Measurements from ENCODE around the gene ANKRD62.

The ANKRD62 gene

DNA sequence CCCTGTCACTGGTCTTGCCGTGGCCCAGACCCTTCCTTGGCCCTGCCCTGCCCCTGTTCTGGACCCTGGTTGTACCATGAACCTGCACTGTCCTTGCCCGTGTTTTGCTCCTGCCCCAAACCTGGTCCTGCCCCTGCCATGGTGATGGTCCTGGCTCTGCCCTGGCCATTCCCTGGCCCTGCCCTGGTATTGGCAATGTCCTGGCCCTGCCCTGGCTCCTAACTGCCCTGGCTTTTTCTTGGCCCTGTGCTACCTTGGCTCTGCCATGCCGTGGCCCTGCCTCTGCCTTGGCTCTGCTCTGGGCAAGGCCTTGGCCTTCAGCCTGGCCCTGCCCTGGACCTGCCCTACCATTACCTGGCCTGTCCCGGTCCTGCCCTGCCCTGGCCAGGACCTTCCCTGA is 5.5 kb upstream of the ANKRD62 start:
- Histone ChIP-seq H3K79me2 (ENCODE audit: insufficient read depth, low read length) (no peaks in the 10 kb centered on the region), H3K4me2 (ENCODE audit: low read depth, low read length, poor library complexity, severe bottlenecking) (no peak overlapping the region), H3K9me3 (ENCODE audit: insufficient read depth, low read length) (no peaks in the 10 kb centered on the region), H3K27me3 (ENCODE audit: low read length) (no peaks in the 10 kb centered on the region), H3K9ac (ENCODE audit: low read length) (no peak overlapping the region), H3K27ac (ENCODE audit: low read depth, low read length) (no peak overlapping the region), H3F3A (ENCODE audit: insufficient read depth) (no peaks in the 10 kb centered on the region), H3K36me3 (ENCODE audit: low read length) (no peaks in the 10 kb centered on the region), H2AFZ (ENCODE audit: low read depth, low read length, severe bottlenecking) (no peak overlapping the region), H3K9me2 (replicated peaks; ENCODE audit: insufficient read depth, low read length) (no peaks in the 10 kb centered on the region), H3K4me3 (ENCODE audit: insufficient read depth, low read length, poor library complexity, severe bottlenecking) (no peak overlapping the region), H4K20me1 (ENCODE audit: low read depth, low read length) (no peaks in the 10 kb centered on the region)
- no peak for TF ChIP-seq EZH2phosphoT487 (conservative IDR thresholded peaks at IDR 0.05; ENCODE audit: low read length)
- TF ChIP-seq CTCF (IDR thresholded peaks at IDR 0.05; ENCODE audit: insufficient read depth, low read length, poor library complexity, severe bottlenecking) = no peak

DNA sequence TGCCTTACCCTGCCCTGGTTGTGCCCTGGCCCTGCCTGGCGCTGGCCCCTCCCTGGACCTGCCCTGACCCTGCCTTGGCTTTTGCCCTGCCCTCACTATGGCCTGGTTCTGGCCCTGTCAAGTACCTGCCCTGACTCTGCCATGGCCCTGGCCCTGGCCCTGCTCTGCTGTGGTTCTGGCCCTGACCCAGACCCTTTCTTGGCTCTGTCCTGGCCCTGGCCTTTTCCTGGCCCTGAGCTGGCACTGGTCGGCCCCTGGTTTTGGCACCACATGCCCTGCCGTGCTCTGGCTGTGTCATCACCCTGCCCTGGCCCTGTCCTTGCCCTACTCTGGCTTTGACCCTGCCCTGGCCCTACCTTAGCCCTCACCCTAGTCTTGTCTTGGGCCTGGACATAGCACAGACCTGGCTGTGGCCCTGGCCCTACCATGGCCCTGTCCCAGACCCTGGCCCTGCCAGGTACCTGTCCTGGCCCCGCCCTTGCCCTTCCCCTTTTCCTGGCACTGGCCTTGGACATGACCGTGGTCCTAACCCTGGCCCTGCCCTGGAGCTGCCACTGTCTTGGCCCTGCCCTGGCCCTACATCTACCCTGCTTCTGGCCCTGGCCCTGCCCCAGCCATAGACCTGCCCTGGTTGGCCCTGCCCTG is 4.8 kb upstream of the ANKRD62 start:
- H3K9me2 ChIP-seq (replicated peaks; ENCODE audit: insufficient read depth, low read length) = no peaks in the 10 kb centered on the region
- H3K9me3 ChIP-seq (ENCODE audit: insufficient read depth, low read length) = no peaks in the 10 kb centered on the region
- no peaks in the 10 kb centered on the region for H3F3A ChIP-seq (ENCODE audit: insufficient read depth)
- H3K4me2 ChIP-seq (ENCODE audit: low read depth, low read length, poor library complexity, severe bottlenecking) = no peak overlapping the region
- no peak overlapping the region for H3K27ac ChIP-seq (ENCODE audit: low read depth, low read length)
- H3K27me3 ChIP-seq (ENCODE audit: low read length) = no peaks in the 10 kb centered on the region
- no peak overlapping the region for H3K9ac ChIP-seq (ENCODE audit: low read length)
- TF ChIP-seq CTCF (IDR thresholded peaks at IDR 0.05; ENCODE audit: insufficient read depth, low read length, poor library complexity, severe bottlenecking) = no peak
- TF ChIP-seq EZH2phosphoT487 (conservative IDR thresholded peaks at IDR 0.05; ENCODE audit: low read length) = no peak
- H3K79me2 ChIP-seq (ENCODE audit: insufficient read depth, low read length) = no peaks in the 10 kb centered on the region
- no peak overlapping the region for H3K4me3 ChIP-seq (ENCODE audit: insufficient read depth, low read length, poor library complexity, severe bottlenecking)
- no peak overlapping the region for H2AFZ ChIP-seq (ENCODE audit: low read depth, low read length, severe bottlenecking)
- H4K20me1 ChIP-seq (ENCODE audit: low read depth, low read length) = no peaks in the 10 kb centered on the region
- H3K36me3 ChIP-seq (ENCODE audit: low read length) = no peaks in the 10 kb centered on the region

- Histone ChIP-seq H3K9ac (ENCODE audit: low read length) (no peak overlapping the region), H3K4me2 (ENCODE audit: low read depth, low read length, poor library complexity, severe bottlenecking) (no peak overlapping the region), H3K9me2 (replicated peaks; ENCODE audit: insufficient read depth, low read length) (no peaks in the 10 kb centered on the region), H3F3A (ENCODE audit: insufficient read depth) (no peaks in the 10 kb centered on the region), H3K27ac (ENCODE audit: low read depth, low read length) (no peak overlapping the region), H3K79me2 (ENCODE audit: insufficient read depth, low read length) (no peaks in the 10 kb centered on the region), H3K4me3 (ENCODE audit: insufficient read depth, low read length, poor library complexity, severe bottlenecking) (no peak overlapping the region), H3K36me3 (ENCODE audit: low read length) (no peaks in the 10 kb centered on the region), H3K27me3 (ENCODE audit: low read length) (no peaks in the 10 kb centered on the region), H2AFZ (ENCODE audit: low read depth, low read length, severe bottlenecking) (no peak overlapping the region), H3K9me3 (ENCODE audit: insufficient read depth, low read length) (no peaks in the 10 kb centered on the region), H4K20me1 (ENCODE audit: low read depth, low read length) (no peaks in the 10 kb centered on the region)
- no peak for TF ChIP-seq CTCF (IDR thresholded peaks at IDR 0.05; ENCODE audit: insufficient read depth, low read length, poor library complexity, severe bottlenecking)
- no peak for TF ChIP-seq EZH2phosphoT487 (conservative IDR thresholded peaks at IDR 0.05; ENCODE audit: low read length)
Observed at GRCh38 chr18:12091538-12092141, 2.0 kb upstream of the ANKRD62 start.
